PC-9 (cell line): ENCODE results near the gene SVEP1. TPM values are rescaled to one million over a fixed set of nuclear protein-coding genes. Genes with fewer than 3 reads are reported as not detected.

ENCODE experiments used
- BruUV-seq: library from RNA; stranded (reverse); fragments of 400-500 nt; replicated peaks from 2 replicates; lab custom pipeline; 2021; lab: Mats Ljungman, UMichigan
- CTCF ChIA-PET: fragments of 300-600 bp; sonication (Branson Sonifier 250); formaldehyde crosslinking; loops from one replicate; lab custom pipeline; 2022; ENCODE audit warnings: antibody characterized with exemption; lab: Charles Lee
- POLR2A ChIA-PET: fragments of 300-600 bp; sonication (Branson Sonifier 250); formaldehyde crosslinking; loops from one replicate; lab custom pipeline; 2022; ENCODE audit warnings: antibody characterized with exemption; ENCODE audit not compliant: unreplicated experiment; lab: Charles Lee
- DNase-seq, 2 experiments: peaks; one replicate each; pipeline versions ENCODE4 v3.0.0 to v3.0.0-alpha.2; 2015 to 2022; ENCODE audit warnings: mixed read lengths in 1 of 2
- H2AFZ ChIP-seq: fragments of 200-600 bp; sonication (generic); 2 replicates; pipeline ENCODE4 v1.8.1; 2017; ENCODE audit warnings: antibody characterized with exemption
- H3F3A ChIP-seq: fragments of 200-600 bp; sonication (generic); 2 replicates; pipeline ENCODE4 v1.8.1; 2017; ENCODE audit warnings: antibody characterized with exemption, mild to moderate bottlenecking, low read depth; ENCODE audit not compliant: insufficient read depth
- H3K27ac ChIP-seq: fragments of 200-600 bp; sonication (generic); 2 replicates; pipeline ENCODE4 v1.6.1; 2016; ENCODE audit warnings: mixed run types
- H3K27me3 ChIP-seq: fragments of 200-600 bp; sonication (generic); 2 replicates; pipeline ENCODE4 v1.6.1; 2016; ENCODE audit warnings: low read depth, mixed run types; ENCODE audit not compliant: insufficient read depth
- H3K36me3 ChIP-seq: fragments of 200-600 bp; sonication (generic); 2 replicates; pipeline ENCODE4 v1.6.1; 2016; ENCODE audit warnings: low read depth, mixed run types
- H3K4me1 ChIP-seq: fragments of 200-600 bp; sonication (generic); replicated peaks from 2 replicates; pipeline ENCODE4 v1.6.1; 2016; ENCODE audit warnings: mixed run types; ENCODE audit not compliant: insufficient read depth
- H3K4me2 ChIP-seq: fragments of 200-600 bp; sonication (generic); 2 replicates; pipeline ENCODE4 v1.6.1; 2017; ENCODE audit warnings: mixed run types
- H3K4me3 ChIP-seq: fragments of 200-600 bp; sonication (generic); 2 replicates; pipeline ENCODE4 v1.6.1; 2016; ENCODE audit warnings: mixed run types
- H3K79me2 ChIP-seq: fragments of 200-600 bp; sonication (generic); 2 replicates; pipeline ENCODE4 v1.6.1; 2017; ENCODE audit warnings: low read depth, mixed run types
- H3K9me2 ChIP-seq: fragments of 200-600 bp; sonication (generic); 2 replicates; pipeline ENCODE4 v1.8.1; 2017; ENCODE audit warnings: mild to moderate bottlenecking; ENCODE audit not compliant: insufficient read depth
- H3K9me3 ChIP-seq: fragments of 200-600 bp; sonication (generic); 2 replicates; pipeline ENCODE4 v1.8.1; 2016; ENCODE audit warnings: low read depth; ENCODE audit not compliant: insufficient read depth
- H4K20me1 ChIP-seq: fragments of 200-600 bp; sonication (generic); 2 replicates; pipeline ENCODE4 v1.8.1; 2017; ENCODE audit not compliant: insufficient read depth
- EZH2 ChIP-seq: fragments of 200-600 bp; sonication (generic); IDR thresholded peaks from 2 replicates; pipeline ENCODE4 v1.8.0; 2017; ENCODE audit warnings: antibody characterized with exemption, low read depth
- intact Hi-C: fragments of 100-400 bp; cut with micrococcal nuclease; formaldehyde crosslinking; loops from one replicate; pipeline ENCODE4 v1.10.0; 2022; ENCODE audit not compliant: unreplicated experiment
- total RNA-seq: library from RNA; stranded (reverse); gene quantifications from 2 replicates; pipeline ENCODE4 v1.2.3, GENCODE V29; 2021
- TF ChIP-seq, protein P1 (sequence below): fragments of 200-600 bp; sonication (generic); conservative IDR thresholded peaks from 2 replicates; pipeline ENCODE4 v1.6.1; 2017; ENCODE audit warnings: mixed run types, antibody characterized with exemption, mild to moderate bottlenecking, moderate library complexity

Gene SVEP1
- total RNA-seq, 1 experiment from 2014 or later, result 3.3 TPM

GRCh38 chr9:110432253-110432652, 147.3 kb downstream of the SVEP1 start:
- no peaks in the 10 kb centered on the region for H3K79me2 ChIP-seq
- no peak for TF ChIP-seq EZH2
- TF ChIP-seq, protein P1, sequence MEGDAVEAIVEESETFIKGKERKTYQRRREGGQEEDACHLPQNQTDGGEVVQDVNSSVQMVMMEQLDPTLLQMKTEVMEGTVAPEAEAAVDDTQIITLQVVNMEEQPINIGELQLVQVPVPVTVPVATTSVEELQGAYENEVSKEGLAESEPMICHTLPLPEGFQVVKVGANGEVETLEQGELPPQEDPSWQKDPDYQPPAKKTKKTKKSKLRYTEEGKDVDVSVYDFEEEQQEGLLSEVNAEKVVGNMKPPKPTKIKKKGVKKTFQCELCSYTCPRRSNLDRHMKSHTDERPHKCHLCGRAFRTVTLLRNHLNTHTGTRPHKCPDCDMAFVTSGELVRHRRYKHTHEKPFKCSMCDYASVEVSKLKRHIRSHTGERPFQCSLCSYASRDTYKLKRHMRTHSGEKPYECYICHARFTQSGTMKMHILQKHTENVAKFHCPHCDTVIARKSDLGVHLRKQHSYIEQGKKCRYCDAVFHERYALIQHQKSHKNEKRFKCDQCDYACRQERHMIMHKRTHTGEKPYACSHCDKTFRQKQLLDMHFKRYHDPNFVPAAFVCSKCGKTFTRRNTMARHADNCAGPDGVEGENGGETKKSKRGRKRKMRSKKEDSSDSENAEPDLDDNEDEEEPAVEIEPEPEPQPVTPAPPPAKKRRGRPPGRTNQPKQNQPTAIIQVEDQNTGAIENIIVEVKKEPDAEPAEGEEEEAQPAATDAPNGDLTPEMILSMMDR, result no peak
- DNase-seq, result no peak
- no peaks in the 10 kb centered on the region for H4K20me1 ChIP-seq
- no peak overlapping the region for H3K4me3 ChIP-seq
- no peaks in the 10 kb centered on the region for H3K4me1 ChIP-seq
- BruUV-seq, result no TSS peak
- POLR2A ChIA-PET, result no interaction called here
- H3K9me2 ChIP-seq, result no peaks in the 10 kb centered on the region
- no peaks in the 10 kb centered on the region for H3K9me3 ChIP-seq
- intact Hi-C loops, result no loop called here
- H3K27me3 ChIP-seq, result no peaks in the 10 kb centered on the region
- CTCF ChIA-PET, result no interaction called here
- H3K27ac ChIP-seq, result no peak overlapping the region
- H3K4me2 ChIP-seq, result no peak overlapping the region
- no peak overlapping the region for H2AFZ ChIP-seq
- no peaks in the 10 kb centered on the region for H3K36me3 ChIP-seq
- H3F3A ChIP-seq, result no peaks in the 10 kb centered on the region

GRCh38 chr9:110429453-110429852, 150.1 kb downstream of the SVEP1 start:
- no peaks in the 10 kb centered on the region for H3K79me2 ChIP-seq
- no peak overlapping the region for H3K4me2 ChIP-seq
- H3F3A ChIP-seq, result no peaks in the 10 kb centered on the region
- POLR2A ChIA-PET, result interaction anchor here (0.5 kb wide), 1 partner anchor 1437 kb away, joined by 3 read pairs; no protein-coding TSS in a partner anchor
- H3K27ac ChIP-seq, result no peak overlapping the region
- H3K4me3 ChIP-seq, result no peak overlapping the region
- H3K9me2 ChIP-seq, result no peaks in the 10 kb centered on the region
- BruUV-seq, result no TSS peak
- TF ChIP-seq, protein P1, result no peak
- TF ChIP-seq EZH2, result no peak
- intact Hi-C loops, result loop anchor here (5.0 kb wide), 1 partner anchor 868 kb away; no protein-coding TSS in a partner anchor
- DNase-seq, result no peak
- no peaks in the 10 kb centered on the region for H3K9me3 ChIP-seq
- no peaks in the 10 kb centered on the region for H3K4me1 ChIP-seq
- CTCF ChIA-PET, result interaction anchor here (0.5 to 0.6 kb wide), 2 partner anchors 143 to 172 kb away, joined by 4 to 9 read pairs; no protein-coding TSS in a partner anchor
- H4K20me1 ChIP-seq, result no peaks in the 10 kb centered on the region
- H3K27me3 ChIP-seq, result no peaks in the 10 kb centered on the region
- no peaks in the 10 kb centered on the region for H3K36me3 ChIP-seq
- H2AFZ ChIP-seq, result no peak overlapping the region

DNA sequence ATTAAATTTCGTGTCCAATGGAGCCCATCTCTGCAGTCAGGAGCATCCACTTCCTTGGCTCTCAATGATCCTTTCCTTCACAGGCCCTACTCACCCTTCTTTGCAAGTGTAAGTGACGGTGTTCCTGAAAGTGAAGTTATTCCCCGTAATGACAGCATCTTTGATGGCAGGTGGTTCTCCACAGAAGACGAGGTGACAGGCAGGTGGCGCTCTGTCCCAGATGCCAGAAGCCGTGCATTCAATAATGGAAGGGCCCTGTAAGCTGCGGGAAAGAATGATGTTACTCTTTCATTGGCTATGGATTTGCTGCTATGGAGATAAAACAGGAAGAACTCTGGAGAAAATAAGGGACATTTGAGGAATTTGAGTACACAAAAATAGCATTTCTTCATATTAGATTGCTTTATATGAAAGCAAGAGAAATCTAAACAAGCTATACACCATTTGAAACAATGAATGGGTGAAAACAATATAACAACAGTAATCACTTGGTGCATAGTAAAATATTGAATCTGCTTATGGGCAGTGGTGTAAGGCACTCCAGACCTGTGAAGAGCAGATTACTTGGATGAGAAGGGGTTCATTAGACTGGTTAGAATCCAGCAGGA, 151.9 kb downstream of the SVEP1 start:
- no peaks in the 10 kb centered on the region for H3K9me3 ChIP-seq
- H3K36me3 ChIP-seq, result no peaks in the 10 kb centered on the region
- no peak overlapping the region for H3K4me2 ChIP-seq
- H2AFZ ChIP-seq, result no peak overlapping the region
- DNase-seq, result peak in 1 of 2 experiments; percentile 43
- no peaks in the 10 kb centered on the region for H4K20me1 ChIP-seq
- H3K27ac ChIP-seq, result no peak overlapping the region
- no peaks in the 10 kb centered on the region for H3K27me3 ChIP-seq
- H3K9me2 ChIP-seq, result no peaks in the 10 kb centered on the region
- ChIA-PET CTCF (interaction anchor here (0.6 to 1.1 kb wide), 4 partner anchors 86 to 880 kb away, joined by 3 to 10 read pairs (median 3); no protein-coding TSS in a partner anchor), POLR2A (no interaction called here)
- BruUV-seq, result no TSS peak
- intact Hi-C loops, result loop anchor here (1.0 to 5.0 kb wide), 4 partner anchors 171 to 870 kb away; partner anchors contain the start of gene TXN
- no peaks in the 10 kb centered on the region for H3F3A ChIP-seq
- TF ChIP-seq, protein P1, result peak; percentile 56
- TF ChIP-seq EZH2, result no peak
- H3K79me2 ChIP-seq, result no peaks in the 10 kb centered on the region
- H3K4me1 ChIP-seq, result no peaks in the 10 kb centered on the region
- H3K4me3 ChIP-seq, result no peak overlapping the region
